Jurkat, Clone E6-1 (cell line): ENCODE measurements around the gene METTL25.

Source experiments
- DNase-seq: peaks from one replicate; pipeline ENCODE4 v3.0.0-alpha.2; 2011; ENCODE audit warnings: low read depth, low spot score
- H3K4me3 ChIP-seq: 2 replicates; pipeline ENCODE4 v1.5.1; 2011; ENCODE audit warnings: mild to moderate bottlenecking, low read length, control low read depth, moderate library complexity

The METTL25 gene

GRCh38 chr12:82398879-82399278, 40.5 kb downstream of the METTL25 start:
- no peak overlapping the region for H3K4me3 ChIP-seq
- DNase-seq, result no peak

DNA sequence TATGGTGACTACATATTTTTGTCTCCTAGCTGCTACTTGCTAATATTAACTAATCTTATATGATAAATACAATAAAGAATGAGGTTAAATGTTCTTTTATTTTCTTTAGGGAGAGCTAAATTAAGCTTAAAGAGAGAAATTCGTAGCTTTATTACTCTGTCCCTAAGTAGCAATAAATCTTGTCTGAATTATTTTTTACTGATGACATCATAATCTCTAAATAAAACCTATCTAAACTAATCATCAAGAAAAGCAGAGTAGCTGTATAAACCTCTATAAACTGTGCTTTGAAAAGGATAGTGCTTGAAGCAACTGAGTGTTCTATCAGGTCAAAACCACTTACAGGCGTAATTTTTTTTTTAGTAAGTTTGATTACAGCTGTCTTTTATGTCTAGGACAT, 42.5 kb downstream of the METTL25 start:
- no peak overlapping the region for H3K4me3 ChIP-seq
- no peak for DNase-seq

GRCh38 chr12:82406651-82407050, 48.3 kb downstream of the METTL25 start:
- DNase-seq, result no peak
- no peak overlapping the region for H3K4me3 ChIP-seq

DNA sequence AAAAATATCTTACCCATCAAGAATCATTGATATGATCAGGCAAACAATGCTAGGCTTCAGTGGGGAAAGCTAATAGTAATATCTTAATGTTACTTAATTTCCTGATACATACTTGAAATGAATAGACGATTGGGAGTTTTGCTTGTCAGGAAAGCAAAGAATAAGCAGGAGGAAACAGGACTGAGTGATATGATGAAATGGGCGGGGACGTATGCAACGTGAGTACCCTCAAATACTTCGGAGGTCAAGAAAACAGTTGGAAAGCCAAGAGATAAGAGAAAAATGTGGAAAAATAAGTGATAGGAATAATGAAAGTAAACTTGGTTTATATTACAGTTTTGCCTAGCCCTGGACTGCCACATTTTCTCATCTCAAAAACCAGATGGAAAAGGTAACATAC, 49.2 kb downstream of the METTL25 start:
- H3K4me3 ChIP-seq, result no peak overlapping the region
- no peak for DNase-seq

GRCh38 chr12:82408844-82409243, 50.5 kb downstream of the METTL25 start:
- H3K4me3 ChIP-seq, result no peak overlapping the region
- DNase-seq, result no peak

DNA sequence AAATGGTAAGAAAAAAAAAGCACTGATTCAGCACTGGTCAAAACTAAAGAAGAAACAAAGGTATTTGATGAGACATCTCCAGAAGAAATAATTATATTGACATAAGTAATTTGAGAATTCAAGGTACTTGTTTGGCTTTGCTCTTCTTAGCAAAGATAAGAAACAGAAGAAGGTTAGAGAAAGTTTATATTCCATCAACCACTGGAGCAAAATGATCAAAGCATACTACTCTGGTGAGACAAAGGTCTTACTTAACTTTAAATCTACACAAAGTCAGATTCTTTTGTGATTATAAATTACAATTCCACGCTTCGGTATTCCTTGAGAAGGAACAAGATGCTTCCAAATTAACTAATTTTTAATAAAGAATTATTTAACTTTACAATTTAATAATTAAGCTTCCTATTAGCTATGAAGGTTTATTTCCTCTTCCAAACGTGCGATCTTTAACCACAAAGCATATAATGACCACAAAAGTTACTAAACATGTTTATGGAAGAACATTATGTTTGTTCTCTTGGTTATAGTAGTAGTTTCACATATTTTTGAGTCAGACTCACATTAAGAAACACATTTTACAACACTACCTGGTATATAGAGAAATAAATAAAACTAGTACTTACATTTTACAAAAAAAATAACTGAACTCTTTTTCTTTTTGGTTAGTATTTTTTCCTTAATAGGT, 53.4 kb downstream of the METTL25 start:
- DNase-seq, result no peak
- H3K4me3 ChIP-seq, result no peak overlapping the region

DNA sequence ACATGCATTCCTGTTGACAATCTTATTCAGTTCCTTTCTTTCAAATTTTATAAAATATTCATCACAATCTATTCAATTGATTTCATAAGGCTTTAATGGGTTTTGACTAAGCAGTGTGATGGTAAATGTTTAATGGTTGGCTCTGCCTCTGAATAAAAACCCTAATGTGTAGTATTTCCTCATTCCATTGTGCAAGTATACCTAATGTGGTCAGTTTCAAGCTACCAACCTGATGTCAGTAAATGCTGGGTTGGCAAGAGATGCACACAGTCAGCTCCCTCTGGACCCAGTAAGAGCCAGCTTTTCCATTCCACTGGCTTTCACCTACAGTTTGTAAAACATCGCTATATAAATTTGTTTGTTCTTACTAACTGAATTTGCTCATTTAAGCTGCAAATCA, 53.9 kb downstream of the METTL25 start:
- no peak overlapping the region for H3K4me3 ChIP-seq
- DNase-seq, result no peak

DNA sequence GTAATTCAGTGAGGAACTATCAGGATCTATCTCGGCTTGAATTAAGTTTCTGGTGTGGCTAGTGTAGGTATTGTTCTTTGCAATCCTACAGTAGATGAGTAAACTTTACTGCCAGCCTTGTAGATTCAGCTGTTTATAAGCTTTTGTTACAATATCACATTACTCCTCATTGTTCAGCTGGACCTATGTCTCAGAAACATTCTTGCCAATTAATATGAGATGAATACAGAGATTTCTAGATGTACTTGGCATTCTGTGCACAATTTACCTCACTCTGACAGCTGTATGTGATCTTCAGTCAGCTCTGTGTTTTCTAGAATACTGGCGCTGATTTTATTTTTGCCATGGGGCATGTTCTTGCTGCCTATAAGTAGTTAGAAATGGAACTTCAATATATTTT, 55.7 kb downstream of the METTL25 start:
- no peak overlapping the region for H3K4me3 ChIP-seq
- no peak for DNase-seq

DNA sequence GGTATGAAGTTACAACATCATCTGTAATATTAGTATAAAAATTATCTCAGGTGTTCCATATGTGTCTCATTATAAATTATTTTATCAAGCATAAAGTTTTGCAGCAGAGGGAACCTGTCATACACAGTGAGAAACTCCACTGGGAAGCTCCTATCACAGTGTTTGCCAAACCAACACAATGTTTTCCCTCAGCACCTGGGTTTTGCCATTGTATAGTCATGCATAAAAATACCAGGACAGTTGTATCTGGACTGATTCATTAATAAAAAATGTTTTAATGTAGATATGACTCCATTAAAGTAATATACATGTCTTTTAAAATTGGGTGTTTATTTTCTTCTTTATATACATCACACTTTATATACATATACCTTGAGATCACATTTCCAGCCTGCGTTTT, 56.6 kb downstream of the METTL25 start:
- no peak overlapping the region for H3K4me3 ChIP-seq
- DNase-seq, result no peak

- DNase-seq, result no peak
- no peak overlapping the region for H3K4me3 ChIP-seq
Measured at GRCh38 chr12:82415402-82415801, 57.1 kb downstream of the METTL25 start.

DNA sequence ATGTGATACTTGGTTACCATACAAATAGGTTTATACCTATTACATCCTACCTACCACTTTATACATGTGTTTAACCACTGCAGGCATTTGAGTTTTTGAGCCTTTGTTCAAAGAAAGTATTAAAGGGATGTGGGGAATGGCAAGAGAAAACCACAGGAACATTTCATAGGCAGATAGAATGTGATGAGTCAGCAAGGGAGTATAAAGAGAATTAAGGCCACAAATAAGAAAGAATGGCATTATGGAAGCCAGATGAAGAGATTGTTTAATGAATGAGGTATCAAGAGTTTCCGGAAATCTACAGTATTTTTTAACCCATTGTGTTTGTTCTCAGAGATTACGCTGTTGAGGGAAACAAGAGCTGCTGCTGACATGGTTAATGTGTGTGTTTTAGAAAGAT, 66.9 kb downstream of the METTL25 start:
- H3K4me3 ChIP-seq, result no peak overlapping the region
- peak; percentile 81 for DNase-seq

- H3K4me3 ChIP-seq, result no peak overlapping the region
- peak; percentile 95 for DNase-seq
Measured at GRCh38 chr12:82426081-82426480, 67.8 kb downstream of the METTL25 start.

- H3K4me3 ChIP-seq, result no peak overlapping the region
- DNase-seq, result no peak
Measured at GRCh38 chr12:82426586-82426985, 68.3 kb downstream of the METTL25 start.

DNA sequence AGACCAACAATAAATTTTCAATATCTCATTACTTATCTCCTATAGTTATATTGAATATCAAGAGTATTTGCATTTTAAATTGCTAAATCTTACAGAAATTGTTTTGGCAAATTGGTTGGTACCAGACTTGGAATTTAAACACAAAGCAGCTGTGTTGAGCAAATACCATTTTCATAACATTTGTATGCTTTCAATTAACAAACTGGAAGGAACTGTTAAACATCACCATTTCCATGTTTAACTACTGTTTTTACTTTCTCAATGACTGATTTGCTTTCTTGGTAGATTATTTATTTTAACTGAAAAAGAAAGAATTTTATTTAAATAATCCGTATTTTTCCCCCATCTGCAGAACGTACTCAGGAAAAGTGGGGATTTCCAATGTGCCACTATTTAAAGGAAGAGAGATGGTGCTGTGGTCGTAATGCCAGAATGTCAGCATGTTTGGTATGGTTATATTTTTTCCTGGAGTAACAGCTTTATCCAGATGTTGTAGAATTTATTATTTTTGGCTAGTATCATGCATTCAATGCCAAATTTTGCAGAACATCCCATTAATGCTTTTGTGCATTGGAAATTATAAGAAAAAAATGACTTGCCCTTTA, 72.3 kb downstream of the METTL25 start:
- no peak for DNase-seq
- no peak overlapping the region for H3K4me3 ChIP-seq

DNA sequence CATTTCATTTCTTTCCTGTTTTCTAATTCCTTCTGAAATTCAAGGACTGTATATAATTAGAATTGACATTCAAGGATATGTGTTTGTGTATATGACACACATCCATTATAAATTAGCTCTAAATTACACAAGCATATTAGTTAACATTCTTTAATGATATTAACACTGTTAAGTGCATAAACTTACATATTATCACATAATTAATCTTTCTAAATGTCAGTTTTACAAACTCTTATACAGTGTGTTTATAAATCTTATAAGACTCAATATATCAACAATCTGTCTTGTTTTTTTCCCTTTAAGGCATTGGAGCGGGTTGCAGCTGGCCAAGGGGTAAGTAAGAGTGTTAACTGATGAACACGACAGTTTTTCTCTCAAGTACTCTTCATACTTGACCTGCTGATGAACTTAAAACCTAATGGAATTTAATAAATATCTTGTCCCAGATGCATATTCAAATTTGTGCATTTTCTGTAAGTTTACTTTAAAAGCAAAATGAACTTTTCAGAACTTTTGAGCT, 76.1 kb downstream of the METTL25 start:
- no peak overlapping the region for H3K4me3 ChIP-seq
- DNase-seq, result no peak

DNA sequence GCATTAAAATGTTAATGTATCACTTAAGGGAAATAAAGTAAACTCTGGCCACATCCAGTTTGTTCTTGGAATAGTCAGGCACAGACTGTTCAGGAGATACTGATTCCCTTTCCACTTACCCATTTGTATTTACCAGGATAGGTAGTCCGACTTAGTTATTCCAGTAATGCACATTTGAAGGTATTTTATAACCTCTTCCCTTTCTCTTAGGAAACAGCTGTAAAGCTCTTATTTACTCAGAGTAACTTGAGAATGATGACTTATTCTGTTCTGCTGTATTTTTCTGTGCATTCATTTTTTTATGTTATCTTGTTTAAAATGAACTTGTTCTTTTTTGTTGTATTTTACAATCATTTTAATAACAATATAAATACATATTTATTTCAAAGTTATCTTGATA, 78.0 kb downstream of the METTL25 start:
- DNase-seq, result no peak
- no peak overlapping the region for H3K4me3 ChIP-seq

- DNase-seq, result no peak
- H3K4me3 ChIP-seq, result no peak overlapping the region
Measured at GRCh38 chr12:82437744-82438143, 79.4 kb downstream of the METTL25 start.

DNA sequence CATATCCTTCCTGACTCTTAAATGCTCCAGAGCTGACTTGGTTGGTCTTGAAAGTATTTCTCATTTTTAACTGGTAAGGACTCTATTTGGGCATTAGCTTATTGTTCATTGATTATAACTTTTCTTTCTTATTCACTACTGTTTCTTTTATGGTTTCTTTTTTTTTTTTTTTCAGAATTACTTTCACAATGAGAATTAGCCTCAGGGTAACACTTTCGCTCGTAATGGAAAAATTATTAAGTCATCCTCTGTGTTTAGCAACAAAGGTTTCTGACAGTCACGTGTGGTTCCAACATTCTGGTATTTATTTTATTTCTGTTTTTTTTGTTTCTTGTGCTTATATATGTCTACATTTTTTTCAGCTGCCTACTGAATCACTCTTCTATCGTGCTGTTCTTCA, 80.0 kb downstream of the METTL25 start:
- H3K4me3 ChIP-seq, result no peak overlapping the region
- no peak for DNase-seq

DNA sequence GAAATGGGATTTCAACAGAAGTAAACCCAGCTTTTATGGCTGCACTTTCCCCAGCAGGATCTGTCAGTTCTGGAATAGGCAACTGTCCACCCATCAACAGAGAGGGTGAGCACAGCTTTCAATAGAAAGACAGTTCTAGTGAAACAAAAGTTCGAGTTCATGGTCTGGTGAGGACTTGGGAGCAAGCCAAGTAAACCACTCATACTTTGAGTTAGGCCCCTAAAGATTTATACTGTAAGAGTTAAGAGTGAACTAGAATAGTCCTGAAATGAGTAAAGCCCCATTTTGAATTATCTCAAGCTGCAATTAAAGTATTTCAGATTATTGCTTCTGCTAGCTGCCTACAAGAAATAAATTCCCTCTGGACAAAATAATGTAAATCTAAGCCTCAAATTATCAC, 82.6 kb downstream of the METTL25 start:
- DNase-seq, result no peak

DNA sequence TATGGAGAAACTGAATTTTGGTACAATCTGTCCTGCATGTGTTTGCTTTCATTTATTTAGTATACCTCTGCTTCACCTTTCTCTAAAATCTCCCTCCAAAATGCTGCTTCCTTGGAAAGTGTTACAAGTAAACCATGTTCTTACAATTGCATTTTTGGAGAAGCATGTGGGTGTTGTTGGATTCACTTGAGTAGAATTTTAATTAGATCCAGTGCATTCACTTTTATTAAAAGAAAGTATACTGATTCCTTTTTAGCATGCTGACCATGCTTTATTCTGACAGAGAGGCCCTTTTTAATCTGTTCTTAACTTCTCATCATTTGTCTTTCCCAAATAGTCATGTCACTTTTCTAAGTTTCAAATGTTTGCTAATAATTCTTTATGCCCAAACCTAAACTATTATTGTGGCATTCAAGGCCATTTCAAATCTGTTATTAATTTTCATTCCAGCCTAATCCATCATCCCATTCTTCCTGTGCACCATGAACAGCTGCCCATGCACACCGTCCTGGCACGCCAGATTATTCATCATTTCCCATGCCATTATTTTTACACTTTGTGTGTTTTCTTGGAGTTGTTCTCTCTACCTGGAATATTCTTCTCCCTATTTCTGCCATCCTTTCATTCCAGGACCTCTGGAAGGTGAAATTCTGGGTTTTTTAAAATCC, 90.7 kb downstream of the METTL25 start:
- H3K4me3 ChIP-seq, result no peak overlapping the region
- no peak for DNase-seq

More for the DNA sequence above, 82.6 kb downstream of the METTL25 start:
- no peak overlapping the region for H3K4me3 ChIP-seq
